Keratinocyte (primary cell): ENCODE measurements around the gene MAPK13. TPM values are rescaled to one million over a fixed set of nuclear protein-coding genes. Genes with fewer than 3 reads are reported as not detected.

ENCODE experiments used
- DNase-seq: peaks from one replicate; pipeline ENCODE4 v3.0.0-alpha.2; 2011; ENCODE audit warnings: low read depth, missing footprints, low spot score
- FAIRE-seq: peaks from 2 replicates; lab custom pipeline; 2011; peaks lifted over from hg19 to GRCh38; lab: Jason Lieb, UNC
- H2AFZ ChIP-seq: 2 replicates; pipeline ENCODE4 v1.6.0; 2012; ENCODE audit warnings: low read length, control low read depth, inconsistent platforms; ENCODE audit not compliant: control insufficient read depth
- H3K27ac ChIP-seq: 2 replicates; pipeline ENCODE4 v1.5.1; 2011; ENCODE audit warnings: low read length; ENCODE audit not compliant: control insufficient read depth, insufficient read depth
- H3K27me3 ChIP-seq: 3 replicates; pipeline ENCODE4 v1.6.0; 2011; ENCODE audit warnings: low read length; ENCODE audit not compliant: control insufficient read depth, insufficient read depth; ENCODE audit errors: extremely low read depth
- H3K36me3 ChIP-seq, 2 experiments: 2 replicates in 1 of 2; 3 replicates in 1 of 2; pipeline ENCODE4 v1.5.1; 2011; ENCODE audit warnings: low read length in 2 of 2, mild to moderate bottlenecking in 1 of 2; ENCODE audit not compliant: control insufficient read depth in 2 of 2, insufficient read depth in 2 of 2; ENCODE audit errors: extremely low read depth in 1 of 2
- H3K4me1 ChIP-seq: 3 replicates; pipeline ENCODE4 v1.5.1; 2011; ENCODE audit warnings: low read length; ENCODE audit not compliant: control insufficient read depth, insufficient read depth; ENCODE audit errors: extremely low read depth
- H3K4me2 ChIP-seq: 3 replicates; pipeline ENCODE4 v1.6.0; 2011; ENCODE audit warnings: low read depth, low read length; ENCODE audit not compliant: control insufficient read depth, insufficient read depth; ENCODE audit errors: extremely low read depth
- H3K4me3 ChIP-seq, 3 experiments: fragments of 200-600 bp in 1 of 3; sonication (generic) in 1 of 3; 2 replicates in 2 of 3; 3 replicates in 1 of 3; pipeline ENCODE4 v1.5.1; 2011 to 2016; ENCODE audit warnings: low read length in 3 of 3, mild to moderate bottlenecking in 3 of 3, control low read depth in 2 of 3, inconsistent platforms in 1 of 3, low read depth in 1 of 3, mixed read lengths in 1 of 3, mixed run types in 1 of 3, moderate library complexity in 1 of 3; ENCODE audit not compliant: control insufficient read depth in 2 of 3, insufficient read depth in 2 of 3; ENCODE audit errors: extremely low read depth in 1 of 3
- H3K79me2 ChIP-seq: 2 replicates; pipeline ENCODE4 v1.6.0; 2012; ENCODE audit warnings: low read length; ENCODE audit not compliant: control insufficient read depth, insufficient read depth
- H3K9ac ChIP-seq: 3 replicates; pipeline ENCODE4 v1.6.0; 2011; ENCODE audit warnings: low read length; ENCODE audit not compliant: control insufficient read depth, insufficient read depth; ENCODE audit errors: extremely low read depth
- H3K9me1 ChIP-seq: 3 replicates; pipeline ENCODE4 v1.6.0; 2011; ENCODE audit warnings: low read length; ENCODE audit not compliant: control insufficient read depth, insufficient read depth; ENCODE audit errors: extremely low read depth
- H3K9me3 ChIP-seq: 2 replicates; pipeline ENCODE4 v1.5.1; 2012; ENCODE audit warnings: low read depth, low read length; ENCODE audit not compliant: control insufficient read depth
- H4K20me1 ChIP-seq: 3 replicates; pipeline ENCODE4 v1.6.0; 2011; ENCODE audit warnings: low read length; ENCODE audit not compliant: control insufficient read depth, insufficient read depth; ENCODE audit errors: extremely low read depth
- CTCF ChIP-seq, 3 experiments: IDR thresholded peaks in 1 of 3; conservative IDR thresholded peaks in 1 of 3; optimal IDR thresholded peaks in 1 of 3; 2 replicates in 2 of 3; 3 replicates in 1 of 3; pipeline versions ENCODE3 to v1.5.1; 2011; ENCODE audit warnings: low read length in 3 of 3, mild to moderate bottlenecking in 3 of 3, moderate library complexity in 2 of 3, control low read depth in 1 of 3, inconsistent platforms in 1 of 3; ENCODE audit not compliant: insufficient read depth in 2 of 3; ENCODE audit errors: extremely low read depth in 1 of 3
- EZH2 ChIP-seq: IDR thresholded peaks from one replicate; pipeline ENCODE4 v1.6.1; 2012; ENCODE audit warnings: inconsistent platforms, mild to moderate bottlenecking, low read length, moderate library complexity
- dilution Hi-C: fragments of 300-500 bp; cut with MboI; formaldehyde crosslinking; loops from one replicate; pipeline ENCODE4 v1.7.0; 2020; ENCODE audit warnings: low sequenced_read_pairs; ENCODE audit not compliant: extremely low pct_ligation_motif_present
- polyA plus RNA-seq, 5 experiments: library from polyadenylated mRNA; depleted of rRNA in 3 of 5; stranded (reverse) in 3 of 5; stranded (forward) in 1 of 5; unstranded in 1 of 5; fragments of >200 nt; gene quantifications; 1 replicate in 1 of 5; 2 replicates in 3 of 5; 3 replicates in 1 of 5; pipeline versions ENCODE4 v1.2.1 to v1.2.3, GENCODE V29; 2011 to 2012; ENCODE audit warnings: missing spikeins in 2 of 5, low read depth in 1 of 5, low replicate concordance in 1 of 5

The MAPK13 gene
- polyA plus RNA-seq, 1 donor (not counting 4 experiments of a cell fraction or from before 2014, with no cell fraction given): 19.3 TPM

- no peaks in the 10 kb centered on the region for H3K9me1 ChIP-seq
- no peak overlapping the region for H3K4me2 ChIP-seq
- H3K9me3 ChIP-seq: no peaks in the 10 kb centered on the region
- no peaks in the 10 kb centered on the region for H3K36me3 ChIP-seq
- FAIRE-seq (no peak), DNase-seq (no peak)
- dilution Hi-C loops: no loop called here
- no peak overlapping the region for H3K4me3 ChIP-seq
- H3K27me3 ChIP-seq: no peaks in the 10 kb centered on the region
- no peak overlapping the region for H2AFZ ChIP-seq
- H3K9ac ChIP-seq: no peak overlapping the region
- H3K4me1 ChIP-seq: no peaks in the 10 kb centered on the region
- no peaks in the 10 kb centered on the region for H4K20me1 ChIP-seq
- H3K79me2 ChIP-seq: no peaks in the 10 kb centered on the region
- TF ChIP-seq EZH2 (no peak), CTCF (optimal IDR thresholded peaks at IDR 0.05 in 1 of 3, IDR thresholded peaks at IDR 0.05 in 1 of 3, conservative IDR thresholded peaks at IDR 0.05 in 1 of 3; ENCODE audit: extremely low read depth in 1 of 3, insufficient read depth in 2 of 3, low read length in 3 of 3) (no peak)
- no peak overlapping the region for H3K27ac ChIP-seq
Measured at GRCh38 chr6:36160147-36160760, 29.9 kb downstream of the MAPK13 start.

- DNase-seq (no peak), FAIRE-seq (no peak)
- no peak overlapping the region for H3K27ac ChIP-seq
- no peaks in the 10 kb centered on the region for H3K9me3 ChIP-seq
- H3K9me1 ChIP-seq: no peaks in the 10 kb centered on the region
- no peaks in the 10 kb centered on the region for H3K79me2 ChIP-seq
- H2AFZ ChIP-seq: no peak overlapping the region
- H3K36me3 ChIP-seq: no peaks in the 10 kb centered on the region
- TF ChIP-seq CTCF (optimal IDR thresholded peaks at IDR 0.05 in 1 of 3, IDR thresholded peaks at IDR 0.05 in 1 of 3, conservative IDR thresholded peaks at IDR 0.05 in 1 of 3; ENCODE audit: extremely low read depth in 1 of 3, insufficient read depth in 2 of 3, low read length in 3 of 3) (no peak), EZH2 (no peak)
- no peak overlapping the region for H3K4me2 ChIP-seq
- H3K4me3 ChIP-seq: no peak overlapping the region
- H4K20me1 ChIP-seq: no peaks in the 10 kb centered on the region
- no peaks in the 10 kb centered on the region for H3K4me1 ChIP-seq
- dilution Hi-C loops: no loop called here
- no peaks in the 10 kb centered on the region for H3K27me3 ChIP-seq
- H3K9ac ChIP-seq: no peak overlapping the region
Measured at GRCh38 chr6:36169023-36170007, 39.0 kb downstream of the MAPK13 start.
